GM23338 (cell line): ENCODE data around the gene KBTBD4. TPM values are rescaled to one million over a fixed set of nuclear protein-coding genes. Genes with fewer than 3 reads are reported as not detected.
A peak's percentile ranks its signal among the peaks of the same experiment; 100 is the strongest.

Experiments
- ATAC-seq: fragments of 200-7000 bp; cut with Tn5 transposase; 3 replicates; pipeline ENCODE4 v1.9.1; 2020
- DNase-seq: peaks from one replicate; pipeline ENCODE4 v3.0.0-alpha.2; 2015; ENCODE audit warnings: low spot score
- H2AFZ ChIP-seq: fragments of 200-600 bp; sonication (generic); 2 replicates; pipeline ENCODE4 v1.8.0; 2016; ENCODE audit warnings: antibody characterized with exemption, mild to moderate bottlenecking, moderate library complexity
- H3F3A ChIP-seq: fragments of 200-600 bp; sonication (generic); replicated peaks from 2 replicates; pipeline ENCODE4 v1.8.0; 2017; ENCODE audit warnings: antibody characterized with exemption, mixed run types, low read depth
- H3K27ac ChIP-seq: fragments of 200-600 bp; sonication (generic); 2 replicates; pipeline ENCODE4 v1.6.1; 2016; ENCODE audit warnings: low read depth
- H3K27me3 ChIP-seq: fragments of 200-600 bp; sonication (generic); 2 replicates; pipeline ENCODE4 v1.8.0; 2016; ENCODE audit warnings: mild to moderate bottlenecking, mixed run types, moderate library complexity; ENCODE audit not compliant: insufficient read depth
- H3K36me3 ChIP-seq: fragments of 200-600 bp; sonication (generic); 2 replicates; pipeline ENCODE4 v1.8.0; 2016; ENCODE audit warnings: mild to moderate bottlenecking; ENCODE audit not compliant: insufficient read depth
- H3K4me1 ChIP-seq: fragments of 200-600 bp; sonication (generic); 2 replicates; pipeline ENCODE4 v1.8.0; 2016; ENCODE audit warnings: mild to moderate bottlenecking, moderate library complexity; ENCODE audit not compliant: insufficient read depth
- H3K4me2 ChIP-seq: fragments of 200-600 bp; sonication (generic); 2 replicates; pipeline ENCODE4 v1.7.1; 2017; ENCODE audit warnings: mixed run types
- H3K4me3 ChIP-seq: fragments of 200-600 bp; sonication (generic); 2 replicates; pipeline ENCODE4 v1.6.1; 2016; ENCODE audit warnings: mixed run types
- H3K79me2 ChIP-seq: fragments of 200-600 bp; sonication (generic); replicated peaks from 2 replicates; pipeline ENCODE4 v1.8.0; 2017; ENCODE audit warnings: mild to moderate bottlenecking; ENCODE audit not compliant: insufficient read depth
- H3K9me2 ChIP-seq: fragments of 200-600 bp; sonication (generic); 2 replicates; pipeline ENCODE4 v1.8.0; 2017; ENCODE audit not compliant: insufficient read depth
- H4K20me1 ChIP-seq: fragments of 200-600 bp; sonication (generic); replicated peaks from 2 replicates; pipeline ENCODE4 v1.8.0; 2017; ENCODE audit warnings: mild to moderate bottlenecking; ENCODE audit not compliant: insufficient read depth
- H3K27ac Mint-ChIP-seq: 2 replicates; pipeline ENCODE4 v1.8.0; 2020; ENCODE audit warnings: inconsistent platforms, mild to moderate bottlenecking, moderate library complexity, mixed read lengths
- H3K27me3 Mint-ChIP-seq: 3 replicates; pipeline ENCODE4 v1.8.0; 2022; ENCODE audit warnings: low read depth, mild to moderate bottlenecking, moderate library complexity, mixed read lengths, inconsistent platforms; ENCODE audit not compliant: insufficient read depth, poor library complexity
- H3K36me3 Mint-ChIP-seq: 3 replicates; pipeline ENCODE4 v1.8.0; 2021; ENCODE audit warnings: low read depth, mild to moderate bottlenecking, inconsistent platforms, moderate library complexity, mixed read lengths
- H3K4me1 Mint-ChIP-seq: 3 replicates; pipeline ENCODE4 v1.8.0; 2020; ENCODE audit warnings: mild to moderate bottlenecking, inconsistent platforms, mixed read lengths
- H3K4me3 Mint-ChIP-seq: 3 replicates; pipeline ENCODE4 v1.8.0; 2021; ENCODE audit warnings: moderate library complexity, mild to moderate bottlenecking, inconsistent platforms, mixed read lengths
- H3K9me3 Mint-ChIP-seq: 3 replicates; pipeline ENCODE4 v1.8.0; 2020; ENCODE audit warnings: moderate library complexity, mild to moderate bottlenecking, inconsistent platforms, mixed read lengths
- CREB1 ChIP-seq: fragments of 250-450 bp; sonication (Bioruptor Pico); IDR thresholded peaks from 2 replicates; pipeline ENCODE4 v1.5.0; 2020; ENCODE audit warnings: low read depth, mild to moderate bottlenecking, moderate library complexity
- CTCF ChIP-seq, 2 experiments: fragments of 200-600 bp in 1 of 2; sonication (generic) in 1 of 2; conservative IDR thresholded peaks; 2 replicates each; pipeline versions ENCODE4 v1.5.1 to v1.6.1; 2016 to 2017; ENCODE audit warnings: antibody characterized with exemption in 2 of 2, low read depth in 2 of 2, mild to moderate bottlenecking in 2 of 2, moderate library complexity in 1 of 2
- EZH2phosphoT487 ChIP-seq: fragments of 200-600 bp; sonication (generic); IDR thresholded peaks from one replicate; pipeline ENCODE4 v1.8.1; 2018; ENCODE audit warnings: antibody characterized with exemption; ENCODE audit not compliant: unreplicated experiment
- JUNB ChIP-seq: IDR thresholded peaks from one replicate; pipeline ENCODE4 v1.6.1; 2016; ENCODE audit warnings: antibody characterized with exemption; ENCODE audit not compliant: unreplicated experiment
- NANOG ChIP-seq: IDR thresholded peaks from 2 replicates; pipeline ENCODE4 v1.6.1; 2016; ENCODE audit warnings: antibody characterized with exemption, borderline replicate concordance
- POLR2AphosphoS5 ChIP-seq: IDR thresholded peaks from 2 replicates; pipeline ENCODE4 v1.6.1; 2016; ENCODE audit warnings: antibody characterized with exemption, low read depth
- STAT1 ChIP-seq: IDR thresholded peaks from one replicate; pipeline ENCODE4 v1.6.1; 2016; ENCODE audit warnings: antibody characterized with exemption; ENCODE audit not compliant: unreplicated experiment
- ZNF114 ChIP-seq: fragments of 250-450 bp; sonication (Bioruptor Pico); IDR thresholded peaks from 2 replicates; pipeline ENCODE4 v1.5.0; 2020; ENCODE audit warnings: mild to moderate bottlenecking, moderate library complexity
- ZNF331 ChIP-seq: fragments of 250-450 bp; sonication (Bioruptor Pico); IDR thresholded peaks from 2 replicates; pipeline ENCODE4 v1.5.0; 2020; ENCODE audit warnings: low read depth, mild to moderate bottlenecking, moderate library complexity
- polyA plus RNA-seq: library from polyadenylated mRNA; unstranded; fragments of >200 nt; fragmentation: Nextera tagmentation; extraction: Ambion mirVana; gene quantifications from 2 replicates; pipeline ENCODE4 v1.2.1, GENCODE V29; 2016
- total RNA-seq: library from RNA; depleted of rRNA; stranded (reverse); fragments of >200 nt; shearing (Covaris generic); gene quantifications from 2 replicates; pipeline ENCODE4 v1.2.3, GENCODE V29; 2014
- TF ChIP-seq, protein P1 (sequence below): fragments of 250-450 bp; sonication (Bioruptor Pico); IDR thresholded peaks from 2 replicates; pipeline ENCODE4 v1.5.0; 2020; ENCODE audit warnings: mild to moderate bottlenecking, moderate library complexity
- TF ChIP-seq, protein P2 (sequence below): IDR thresholded peaks from one replicate; pipeline ENCODE4 v1.6.1; 2018; ENCODE audit warnings: antibody characterized with exemption; ENCODE audit not compliant: unreplicated experiment
- TF ChIP-seq, protein P3 (sequence below): IDR thresholded peaks from 2 replicates; pipeline ENCODE4 v1.6.1; 2016; ENCODE audit warnings: antibody characterized with exemption

Gene KBTBD4
- total and polyA plus RNA-seq, 2 experiments from 2014 or later: 5.8 to 16.6 TPM

- peaks cover 56% of the 10 kb centered on the region for H3K79me2 ChIP-seq
Measured at GRCh38 chr11:47552056-47552565, 26.7 kb downstream of the KBTBD4 start.

More at GRCh38 chr11:47552056-47552565, 26.7 kb downstream of the KBTBD4 start:
- Mint-ChIP-seq H3K27ac (peak overlapping the region; percentile 98), H3K9me3 (no peaks in the 10 kb centered on the region), H3K36me3 (peaks cover 27% of the 10 kb centered on the region), H3K4me1 (peaks cover 32% of the 10 kb centered on the region), H3K27me3 (peaks cover 7% of the 10 kb centered on the region), H3K4me3 (peak overlapping the region; percentile 99)
- H2AFZ ChIP-seq: peak overlapping the region; percentile 4; the same call in 1 of the 2 replicates
- no peaks in the 10 kb centered on the region for H3K27me3 ChIP-seq
- TF ChIP-seq JUNB: no peak
- TF ChIP-seq CREB1 (CRISPR knock-in tag): no peak
- no peak for TF ChIP-seq STAT1
- no peak for TF ChIP-seq POLR2AphosphoS5
- TF ChIP-seq, protein P1, sequence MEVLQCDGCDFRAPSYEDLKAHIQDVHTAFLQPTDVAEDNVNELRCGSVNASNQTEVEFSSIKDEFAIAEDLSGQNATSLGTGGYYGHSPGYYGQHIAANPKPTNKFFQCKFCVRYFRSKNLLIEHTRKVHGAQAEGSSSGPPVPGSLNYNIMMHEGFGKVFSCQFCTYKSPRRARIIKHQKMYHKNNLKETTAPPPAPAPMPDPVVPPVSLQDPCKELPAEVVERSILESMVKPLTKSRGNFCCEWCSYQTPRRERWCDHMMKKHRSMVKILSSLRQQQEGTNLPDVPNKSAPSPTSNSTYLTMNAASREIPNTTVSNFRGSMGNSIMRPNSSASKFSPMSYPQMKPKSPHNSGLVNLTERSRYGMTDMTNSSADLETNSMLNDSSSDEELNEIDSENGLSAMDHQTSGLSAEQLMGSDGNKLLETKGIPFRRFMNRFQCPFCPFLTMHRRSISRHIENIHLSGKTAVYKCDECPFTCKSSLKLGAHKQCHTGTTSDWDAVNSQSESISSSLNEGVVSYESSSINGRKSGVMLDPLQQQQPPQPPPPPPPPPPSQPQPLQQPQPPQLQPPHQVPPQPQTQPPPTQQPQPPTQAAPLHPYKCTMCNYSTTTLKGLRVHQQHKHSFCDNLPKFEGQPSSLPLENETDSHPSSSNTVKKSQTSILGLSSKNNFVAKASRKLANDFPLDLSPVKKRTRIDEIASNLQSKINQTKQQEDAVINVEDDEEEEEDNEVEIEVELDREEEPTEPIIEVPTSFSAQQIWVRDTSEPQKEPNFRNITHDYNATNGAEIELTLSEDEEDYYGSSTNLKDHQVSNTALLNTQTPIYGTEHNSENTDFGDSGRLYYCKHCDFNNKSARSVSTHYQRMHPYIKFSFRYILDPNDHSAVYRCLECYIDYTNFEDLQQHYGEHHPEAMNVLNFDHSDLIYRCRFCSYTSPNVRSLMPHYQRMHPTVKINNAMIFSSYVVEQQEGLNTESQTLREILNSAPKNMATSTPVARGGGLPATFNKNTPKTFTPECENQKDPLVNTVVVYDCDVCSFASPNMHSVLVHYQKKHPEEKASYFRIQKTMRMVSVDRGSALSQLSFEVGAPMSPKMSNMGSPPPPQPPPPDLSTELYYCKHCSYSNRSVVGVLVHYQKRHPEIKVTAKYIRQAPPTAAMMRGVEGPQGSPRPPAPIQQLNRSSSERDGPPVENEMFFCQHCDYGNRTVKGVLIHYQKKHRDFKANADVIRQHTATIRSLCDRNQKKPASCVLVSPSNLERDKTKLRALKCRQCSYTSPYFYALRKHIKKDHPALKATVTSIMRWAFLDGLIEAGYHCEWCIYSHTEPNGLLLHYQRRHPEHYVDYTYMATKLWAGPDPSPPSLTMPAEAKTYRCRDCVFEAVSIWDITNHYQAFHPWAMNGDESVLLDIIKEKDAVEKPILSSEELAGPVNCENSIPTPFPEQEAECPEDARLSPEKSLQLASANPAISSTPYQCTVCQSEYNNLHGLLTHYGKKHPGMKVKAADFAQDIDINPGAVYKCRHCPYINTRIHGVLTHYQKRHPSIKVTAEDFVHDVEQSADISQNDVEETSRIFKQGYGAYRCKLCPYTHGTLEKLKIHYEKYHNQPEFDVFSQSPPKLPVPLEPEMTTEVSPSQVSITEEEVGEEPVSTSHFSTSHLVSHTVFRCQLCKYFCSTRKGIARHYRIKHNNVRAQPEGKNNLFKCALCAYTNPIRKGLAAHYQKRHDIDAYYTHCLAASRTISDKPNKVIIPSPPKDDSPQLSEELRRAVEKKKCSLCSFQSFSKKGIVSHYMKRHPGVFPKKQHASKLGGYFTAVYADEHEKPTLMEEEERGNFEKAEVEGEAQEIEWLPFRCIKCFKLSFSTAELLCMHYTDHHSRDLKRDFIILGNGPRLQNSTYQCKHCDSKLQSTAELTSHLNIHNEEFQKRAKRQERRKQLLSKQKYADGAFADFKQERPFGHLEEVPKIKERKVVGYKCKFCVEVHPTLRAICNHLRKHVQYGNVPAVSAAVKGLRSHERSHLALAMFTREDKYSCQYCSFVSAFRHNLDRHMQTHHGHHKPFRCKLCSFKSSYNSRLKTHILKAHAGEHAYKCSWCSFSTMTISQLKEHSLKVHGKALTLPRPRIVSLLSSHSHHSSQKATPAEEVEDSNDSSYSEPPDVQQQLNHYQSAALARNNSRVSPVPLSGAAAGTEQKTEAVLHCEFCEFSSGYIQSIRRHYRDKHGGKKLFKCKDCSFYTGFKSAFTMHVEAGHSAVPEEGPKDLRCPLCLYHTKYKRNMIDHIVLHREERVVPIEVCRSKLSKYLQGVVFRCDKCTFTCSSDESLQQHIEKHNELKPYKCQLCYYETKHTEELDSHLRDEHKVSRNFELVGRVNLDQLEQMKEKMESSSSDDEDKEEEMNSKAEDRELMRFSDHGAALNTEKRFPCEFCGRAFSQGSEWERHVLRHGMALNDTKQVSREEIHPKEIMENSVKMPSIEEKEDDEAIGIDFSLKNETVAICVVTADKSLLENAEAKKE: no peak
- no peak for TF ChIP-seq EZH2phosphoT487
- TF ChIP-seq ZNF331 (CRISPR knock-in tag): no peak
- no peak for TF ChIP-seq ZNF114 (CRISPR knock-in tag)
- TF ChIP-seq, protein P2, sequence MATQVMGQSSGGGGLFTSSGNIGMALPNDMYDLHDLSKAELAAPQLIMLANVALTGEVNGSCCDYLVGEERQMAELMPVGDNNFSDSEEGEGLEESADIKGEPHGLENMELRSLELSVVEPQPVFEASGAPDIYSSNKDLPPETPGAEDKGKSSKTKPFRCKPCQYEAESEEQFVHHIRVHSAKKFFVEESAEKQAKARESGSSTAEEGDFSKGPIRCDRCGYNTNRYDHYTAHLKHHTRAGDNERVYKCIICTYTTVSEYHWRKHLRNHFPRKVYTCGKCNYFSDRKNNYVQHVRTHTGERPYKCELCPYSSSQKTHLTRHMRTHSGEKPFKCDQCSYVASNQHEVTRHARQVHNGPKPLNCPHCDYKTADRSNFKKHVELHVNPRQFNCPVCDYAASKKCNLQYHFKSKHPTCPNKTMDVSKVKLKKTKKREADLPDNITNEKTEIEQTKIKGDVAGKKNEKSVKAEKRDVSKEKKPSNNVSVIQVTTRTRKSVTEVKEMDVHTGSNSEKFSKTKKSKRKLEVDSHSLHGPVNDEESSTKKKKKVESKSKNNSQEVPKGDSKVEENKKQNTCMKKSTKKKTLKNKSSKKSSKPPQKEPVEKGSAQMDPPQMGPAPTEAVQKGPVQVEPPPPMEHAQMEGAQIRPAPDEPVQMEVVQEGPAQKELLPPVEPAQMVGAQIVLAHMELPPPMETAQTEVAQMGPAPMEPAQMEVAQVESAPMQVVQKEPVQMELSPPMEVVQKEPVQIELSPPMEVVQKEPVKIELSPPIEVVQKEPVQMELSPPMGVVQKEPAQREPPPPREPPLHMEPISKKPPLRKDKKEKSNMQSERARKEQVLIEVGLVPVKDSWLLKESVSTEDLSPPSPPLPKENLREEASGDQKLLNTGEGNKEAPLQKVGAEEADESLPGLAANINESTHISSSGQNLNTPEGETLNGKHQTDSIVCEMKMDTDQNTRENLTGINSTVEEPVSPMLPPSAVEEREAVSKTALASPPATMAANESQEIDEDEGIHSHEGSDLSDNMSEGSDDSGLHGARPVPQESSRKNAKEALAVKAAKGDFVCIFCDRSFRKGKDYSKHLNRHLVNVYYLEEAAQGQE: no peak
- TF ChIP-seq CTCF (conservative IDR thresholded peaks at IDR 0.05; ENCODE audit: low read depth in 2 of 2): no peak
- TF ChIP-seq, protein P3, sequence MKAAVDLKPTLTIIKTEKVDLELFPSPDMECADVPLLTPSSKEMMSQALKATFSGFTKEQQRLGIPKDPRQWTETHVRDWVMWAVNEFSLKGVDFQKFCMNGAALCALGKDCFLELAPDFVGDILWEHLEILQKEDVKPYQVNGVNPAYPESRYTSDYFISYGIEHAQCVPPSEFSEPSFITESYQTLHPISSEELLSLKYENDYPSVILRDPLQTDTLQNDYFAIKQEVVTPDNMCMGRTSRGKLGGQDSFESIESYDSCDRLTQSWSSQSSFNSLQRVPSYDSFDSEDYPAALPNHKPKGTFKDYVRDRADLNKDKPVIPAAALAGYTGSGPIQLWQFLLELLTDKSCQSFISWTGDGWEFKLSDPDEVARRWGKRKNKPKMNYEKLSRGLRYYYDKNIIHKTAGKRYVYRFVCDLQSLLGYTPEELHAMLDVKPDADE: no peak
- no peak for TF ChIP-seq NANOG
- H3K4me3 ChIP-seq: peak overlapping the region; percentile 99
- DNase-seq: peak; percentile 63
- ATAC-seq: peak; percentile 44
- peak overlapping the region; percentile 92 for H3K4me2 ChIP-seq
- H3F3A ChIP-seq: 0 out of 2 replicates have a peak, but pooled peaks cover 3% of the 10 kb centered on the region
- peaks cover 41% of the 10 kb centered on the region for H4K20me1 ChIP-seq
- no peaks in the 10 kb centered on the region for H3K9me2 ChIP-seq
- peaks cover 24% of the 10 kb centered on the region for H3K4me1 ChIP-seq
- peak overlapping the region; percentile 96 for H3K27ac ChIP-seq
- H3K36me3 ChIP-seq: no peaks in the 10 kb centered on the region
